ENCODE results near the gene TBC1D22A.

Gene TBC1D22A

GRCh38 chr22:46795845-46796565 lies 33.6 kb downstream of the TBC1D22A start:
- no peak for DNase-seq

DNA sequence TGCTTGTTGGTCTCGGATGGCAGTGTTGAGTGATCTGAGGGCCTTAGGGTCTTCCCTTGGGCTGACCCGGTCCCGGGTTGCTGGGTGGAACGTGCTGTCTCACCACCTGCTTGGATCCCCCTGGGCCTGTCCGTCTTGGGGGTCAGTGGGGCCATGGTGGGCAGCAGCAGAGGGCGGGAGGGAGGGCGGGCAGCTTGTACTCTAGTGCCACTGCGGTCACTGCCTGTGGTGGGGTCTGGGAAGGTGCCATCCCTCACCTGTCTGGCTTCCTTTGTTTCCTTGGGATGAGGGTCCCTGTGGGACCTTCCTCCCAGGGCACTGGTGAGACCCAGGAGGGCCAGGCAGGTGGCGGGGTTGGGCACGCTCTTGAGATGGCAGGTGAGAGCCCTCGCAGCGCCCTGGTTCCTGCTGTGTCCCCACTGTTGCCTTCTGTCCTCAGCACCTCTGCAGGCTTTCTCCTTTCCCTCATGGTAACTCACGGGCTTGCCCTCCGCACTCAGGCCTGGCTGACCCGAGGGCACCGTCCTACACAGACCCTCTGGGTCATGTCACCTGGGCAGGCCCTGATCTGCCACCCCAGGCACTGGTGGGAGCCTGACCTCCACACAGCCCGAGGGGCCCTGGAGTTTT lies 34.2 kb downstream of the TBC1D22A start:
- no peak for DNase-seq

GRCh38 chr22:46797355-46797754 lies 34.9 kb downstream of the TBC1D22A start:
- DNase-seq, result peak; percentile 29

DNA sequence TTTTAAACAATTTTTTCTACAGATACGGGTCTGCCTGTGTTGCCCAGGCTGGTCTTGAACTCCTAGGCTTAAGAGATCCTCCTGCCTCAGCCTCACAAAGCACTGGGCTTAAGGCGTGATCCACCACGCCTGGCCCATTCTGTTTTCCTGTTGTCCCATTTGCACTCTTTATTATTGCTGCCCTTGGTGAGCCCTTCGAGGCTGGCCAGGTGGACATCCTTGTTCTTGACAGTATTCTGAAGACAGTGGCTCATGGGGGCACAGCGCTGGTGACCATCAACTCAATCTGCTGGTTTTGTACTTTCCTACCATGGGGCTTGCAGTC lies 35.6 kb downstream of the TBC1D22A start:
- no peak for DNase-seq

DNA sequence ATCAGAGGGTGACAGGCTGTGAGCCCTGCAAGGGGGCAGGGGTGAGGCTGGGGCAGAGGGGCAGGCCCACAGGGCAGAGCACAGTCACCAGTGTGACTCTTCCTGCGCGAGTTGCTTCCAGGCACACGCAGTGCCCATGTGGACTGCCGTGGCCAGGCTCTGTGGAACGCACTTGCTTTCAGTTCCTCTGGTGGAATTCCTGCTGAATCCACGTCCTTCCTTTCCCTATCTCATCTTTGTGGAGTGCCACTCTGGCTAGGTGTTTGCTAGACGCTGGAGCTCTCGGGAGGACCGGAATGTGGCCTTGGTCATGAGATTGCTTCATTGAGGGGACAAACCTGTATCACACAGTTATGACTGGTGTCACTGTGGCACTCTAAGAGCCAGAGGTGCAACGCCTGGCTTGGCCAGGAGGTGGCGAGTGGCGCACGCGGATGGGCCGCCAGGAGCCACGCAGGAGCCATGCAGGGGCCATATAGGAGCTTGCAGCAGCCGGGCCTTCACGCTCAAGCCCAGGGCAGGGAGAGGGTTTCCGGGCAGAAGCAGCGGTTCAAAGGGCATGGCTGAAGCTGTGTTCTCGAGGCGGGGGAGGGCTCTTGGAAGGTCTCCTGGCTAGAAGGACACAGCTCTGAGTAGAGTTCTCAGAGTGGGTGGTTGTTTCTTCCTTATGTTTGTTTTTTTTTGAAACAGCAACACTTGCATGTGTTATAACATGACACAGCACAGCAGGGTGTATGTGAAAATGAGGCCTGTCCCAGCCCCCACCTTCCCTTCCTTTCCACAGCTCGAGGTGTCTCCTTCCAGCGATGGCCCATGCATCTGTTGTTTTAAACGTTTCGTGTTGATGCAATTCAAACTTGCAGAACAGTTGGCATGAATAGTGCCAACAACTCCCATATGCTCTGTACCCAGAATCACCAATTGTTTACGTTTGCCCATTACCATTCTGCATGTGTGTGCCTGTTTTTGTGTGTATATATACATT lies 36.2 kb downstream of the TBC1D22A start:
- DNase-seq, result peak; percentile 54

GRCh38 chr22:46799626-46800025 lies 37.2 kb downstream of the TBC1D22A start:
- no peak for DNase-seq

GRCh38 chr22:46800102-46800857 lies 37.8 kb downstream of the TBC1D22A start:
- DNase-seq, result no peak

DNA sequence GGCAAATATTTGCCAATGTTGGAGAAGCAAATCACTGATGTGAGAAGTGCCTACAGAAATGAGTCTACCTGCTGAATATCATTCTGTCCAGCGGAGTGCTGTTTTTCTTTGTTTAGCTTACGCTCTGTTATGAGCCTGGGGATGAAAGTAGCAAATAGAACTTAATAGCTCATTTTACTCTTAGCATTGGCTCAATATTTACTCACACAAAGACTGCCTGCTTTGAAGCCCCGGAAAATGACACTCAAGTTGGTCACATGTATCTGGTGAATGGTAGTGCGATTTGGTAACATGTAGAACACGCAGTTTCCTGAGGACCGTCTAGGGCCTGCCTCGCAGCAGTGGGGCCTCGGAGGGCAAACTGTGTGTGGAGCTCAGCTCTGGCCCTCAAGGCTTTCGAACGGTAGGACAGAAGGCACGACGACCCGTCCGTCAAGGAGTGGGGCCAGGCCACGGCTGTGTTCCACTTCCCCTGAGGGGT lies 38.9 kb downstream of the TBC1D22A start:
- DNase-seq, result no peak

GRCh38 chr22:46801826-46802607 lies 39.6 kb downstream of the TBC1D22A start:
- DNase-seq, result no peak

GRCh38 chr22:46802608-46803027 lies 40.2 kb downstream of the TBC1D22A start:
- no peak for DNase-seq

DNA sequence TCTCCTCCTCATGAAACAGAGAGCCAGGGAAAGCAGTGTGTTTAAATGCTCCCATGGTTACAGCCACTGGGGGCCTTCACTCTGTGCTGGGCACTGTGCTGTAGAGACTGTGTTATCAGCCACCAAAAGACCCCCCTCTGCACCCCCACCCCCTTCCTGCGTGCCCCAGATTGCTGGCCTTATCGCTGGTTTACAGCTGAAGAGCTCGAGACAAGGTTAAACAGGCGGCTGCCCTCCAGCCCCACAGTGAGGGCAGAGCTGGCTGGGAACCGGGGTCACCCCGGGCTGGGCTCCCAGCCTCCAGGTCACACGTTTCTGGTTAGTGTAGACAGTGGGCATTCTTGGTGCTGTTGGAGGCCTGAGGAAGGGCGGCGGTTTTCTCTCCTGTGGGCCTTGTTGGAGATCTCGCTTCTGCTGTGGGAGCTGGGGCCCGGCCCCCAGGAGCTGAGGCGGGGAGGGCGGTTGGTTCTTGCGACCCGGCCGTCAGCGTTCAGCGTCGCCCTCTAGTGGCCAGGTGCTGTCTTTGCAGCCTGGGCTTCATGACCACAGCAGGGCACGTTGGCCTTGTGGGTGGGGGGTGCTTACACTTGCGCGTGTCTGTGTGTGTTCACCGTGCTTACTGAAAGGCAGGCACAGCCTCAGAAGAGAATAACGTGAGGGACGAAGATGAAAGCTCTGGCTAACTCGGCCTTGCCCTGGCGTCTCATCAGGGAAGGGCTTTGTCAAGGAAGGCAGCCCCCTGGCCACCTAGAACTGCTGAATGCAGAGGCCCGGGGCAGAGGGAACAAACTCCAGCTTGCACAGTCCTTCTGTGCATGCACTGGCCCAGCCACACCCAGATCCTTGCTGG lies 40.8 kb downstream of the TBC1D22A start:
- DNase-seq, result no peak

GRCh38 chr22:46803936-46804335 lies 41.5 kb downstream of the TBC1D22A start:
- no peak for DNase-seq

- no peak for DNase-seq
Observed at GRCh38 chr22:46806794-46807193, 44.3 kb downstream of the TBC1D22A start.

GRCh38 chr22:46807458-46807857 lies 45.0 kb downstream of the TBC1D22A start:
- no peak for DNase-seq

- no peak for DNase-seq
Observed at GRCh38 chr22:46809153-46809885, 46.9 kb downstream of the TBC1D22A start.

DNA sequence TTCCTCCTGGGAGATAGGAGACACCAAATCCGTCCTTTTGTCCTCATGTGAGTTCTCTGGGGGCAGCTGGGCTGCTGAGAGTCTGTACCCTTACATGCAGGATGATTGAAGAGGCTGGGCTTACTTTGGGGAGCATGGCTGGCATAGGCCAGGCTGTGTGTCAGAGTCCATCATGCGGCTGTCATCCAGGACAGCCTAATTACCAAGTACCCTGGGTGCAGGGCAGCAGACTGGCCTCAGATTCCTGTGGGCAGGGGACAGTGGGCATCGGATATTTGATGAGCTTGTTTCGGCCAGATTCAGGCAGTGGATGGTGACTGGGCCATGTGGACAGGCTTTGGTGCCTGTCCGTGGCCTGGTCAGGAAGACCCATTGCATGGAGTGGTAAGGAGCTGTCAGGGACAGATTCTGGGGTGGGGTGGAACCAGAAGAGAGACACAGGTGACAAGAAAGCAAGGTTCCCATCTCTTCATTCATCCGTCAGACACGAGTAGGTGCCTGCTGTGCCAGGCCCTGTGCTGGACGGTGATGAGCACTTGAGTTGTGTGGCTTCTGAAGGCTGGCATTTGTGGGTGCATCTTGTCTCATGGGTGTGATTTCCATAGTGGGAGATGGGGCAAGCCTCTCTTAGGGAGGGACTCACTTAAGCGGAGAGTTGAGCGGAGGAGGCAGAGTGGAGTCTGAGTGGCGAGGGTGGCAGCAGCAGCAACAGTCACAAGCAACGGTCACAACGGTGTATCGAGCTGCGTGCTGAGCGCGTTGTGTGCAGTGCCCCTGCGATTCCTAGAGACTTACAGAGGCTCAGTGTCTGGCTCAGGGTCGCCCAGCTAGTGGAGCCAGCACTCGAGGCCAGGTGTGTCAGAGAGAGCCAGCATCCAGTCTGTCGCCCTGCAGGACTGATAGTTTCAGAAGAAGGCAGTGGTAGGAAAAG lies 48.7 kb downstream of the TBC1D22A start:
- DNase-seq, result no peak

DNA sequence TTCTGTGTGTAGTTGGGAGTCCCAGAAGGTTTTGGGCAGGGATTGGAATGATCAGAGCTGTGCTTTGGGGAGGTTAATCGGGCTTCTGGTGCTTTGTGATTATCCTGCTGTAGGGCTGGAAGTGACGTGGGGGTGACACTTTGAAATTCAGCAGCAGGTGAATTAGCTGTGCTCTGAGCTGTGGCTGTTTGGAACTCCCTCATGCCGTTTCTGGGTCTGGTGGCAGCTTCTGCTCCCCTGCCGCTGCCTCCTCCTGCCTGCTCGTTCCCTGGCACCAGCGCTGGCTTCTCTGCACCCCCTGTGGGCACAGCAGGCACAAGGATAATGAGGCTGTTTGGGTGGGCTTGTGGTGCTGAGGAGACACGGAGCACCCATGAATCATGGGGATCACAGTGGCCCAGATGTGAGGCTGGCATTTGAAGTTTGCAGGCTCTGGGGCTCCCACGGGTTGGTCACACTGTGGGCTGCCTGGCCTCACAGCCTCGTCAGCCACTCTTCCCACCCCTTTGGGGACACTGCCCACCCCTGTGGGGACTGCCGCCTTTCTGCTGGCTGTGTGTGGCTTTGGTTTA lies 49.7 kb downstream of the TBC1D22A start:
- no peak for DNase-seq

GRCh38 chr22:46812788-46813187 lies 50.3 kb downstream of the TBC1D22A start:
- no peak for DNase-seq
